ENCODE measurements around the gene E2F1.

The E2F1 gene

DNA sequence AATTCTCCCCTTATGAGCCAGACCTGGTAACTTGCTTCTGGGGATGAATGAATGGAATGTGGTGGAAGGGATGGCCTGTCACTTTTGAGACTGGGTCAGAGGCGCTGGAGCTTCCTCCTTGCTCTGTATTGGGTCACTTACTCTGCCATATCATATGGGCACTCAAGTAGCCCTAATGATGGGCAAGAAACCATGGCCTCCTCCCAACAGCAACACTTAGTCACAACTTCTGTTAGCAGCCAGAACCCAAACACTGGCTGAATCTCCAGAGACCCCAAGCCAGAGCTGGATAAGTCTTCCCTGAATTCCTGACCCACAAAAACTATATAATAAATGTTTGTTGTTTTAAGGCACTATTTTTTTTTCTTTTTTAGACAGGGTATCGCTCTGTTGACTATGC, 5.5 kb downstream of the E2F1 start:
- TF ChIP-seq, protein P1, sequence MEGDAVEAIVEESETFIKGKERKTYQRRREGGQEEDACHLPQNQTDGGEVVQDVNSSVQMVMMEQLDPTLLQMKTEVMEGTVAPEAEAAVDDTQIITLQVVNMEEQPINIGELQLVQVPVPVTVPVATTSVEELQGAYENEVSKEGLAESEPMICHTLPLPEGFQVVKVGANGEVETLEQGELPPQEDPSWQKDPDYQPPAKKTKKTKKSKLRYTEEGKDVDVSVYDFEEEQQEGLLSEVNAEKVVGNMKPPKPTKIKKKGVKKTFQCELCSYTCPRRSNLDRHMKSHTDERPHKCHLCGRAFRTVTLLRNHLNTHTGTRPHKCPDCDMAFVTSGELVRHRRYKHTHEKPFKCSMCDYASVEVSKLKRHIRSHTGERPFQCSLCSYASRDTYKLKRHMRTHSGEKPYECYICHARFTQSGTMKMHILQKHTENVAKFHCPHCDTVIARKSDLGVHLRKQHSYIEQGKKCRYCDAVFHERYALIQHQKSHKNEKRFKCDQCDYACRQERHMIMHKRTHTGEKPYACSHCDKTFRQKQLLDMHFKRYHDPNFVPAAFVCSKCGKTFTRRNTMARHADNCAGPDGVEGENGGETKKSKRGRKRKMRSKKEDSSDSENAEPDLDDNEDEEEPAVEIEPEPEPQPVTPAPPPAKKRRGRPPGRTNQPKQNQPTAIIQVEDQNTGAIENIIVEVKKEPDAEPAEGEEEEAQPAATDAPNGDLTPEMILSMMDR (IDR thresholded peaks at IDR 0.05; ENCODE audit: low read depth, low read length): no peak
- no peak overlapping the region for H3K4me3 ChIP-seq (replicated peaks in 1 of 2; ENCODE audit: low read depth in 2 of 2, low read length in 2 of 2)

DNA sequence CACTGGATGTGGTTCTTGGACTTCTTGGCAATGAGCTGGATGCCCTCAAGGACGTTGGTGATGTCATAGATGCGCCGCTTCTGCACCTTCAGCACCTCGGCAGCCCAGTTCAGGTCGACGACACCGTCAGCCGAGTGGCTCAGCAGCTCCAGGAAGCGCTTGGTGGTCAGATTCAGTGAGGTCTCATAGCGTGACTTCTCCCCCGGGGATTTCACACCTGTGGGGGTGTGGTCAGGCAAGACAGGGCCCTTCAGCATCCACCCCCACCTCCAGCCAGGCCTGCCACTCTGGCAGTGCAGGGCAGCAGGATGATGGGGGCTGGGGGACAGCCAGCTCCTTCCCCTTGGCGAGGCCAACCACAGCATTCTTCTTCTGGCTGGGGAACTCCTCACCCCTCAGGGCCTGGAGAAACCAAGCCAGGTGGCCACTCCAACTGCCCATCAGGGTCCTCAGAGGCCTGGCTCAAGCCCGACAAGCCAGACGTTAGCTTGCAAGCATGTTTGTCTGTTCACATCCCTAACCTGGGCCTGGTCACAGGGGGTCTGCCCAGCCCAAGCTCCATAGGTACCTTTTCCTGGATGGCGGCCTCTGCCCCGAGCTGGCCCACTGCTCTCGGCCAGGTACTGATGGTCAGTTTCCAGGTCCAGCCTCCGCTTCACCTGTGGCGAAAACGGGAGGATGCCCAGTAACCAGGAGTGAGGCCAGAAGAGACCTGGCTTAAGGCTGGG, 6.3 kb downstream of the E2F1 start:
- H3K4me3 ChIP-seq (replicated peaks in 1 of 2; ENCODE audit: low read depth in 2 of 2, low read length in 2 of 2): no peak overlapping the region
- no peak for DNase-seq (ENCODE audit: low read depth in 2 of 2)
- TF ChIP-seq, protein P1 (IDR thresholded peaks at IDR 0.05; ENCODE audit: low read depth, low read length): no peak

More for the DNA sequence above, 5.5 kb downstream of the E2F1 start:
- DNase-seq (ENCODE audit: low read depth in 2 of 2): peak; percentile 60 to 67

DNA sequence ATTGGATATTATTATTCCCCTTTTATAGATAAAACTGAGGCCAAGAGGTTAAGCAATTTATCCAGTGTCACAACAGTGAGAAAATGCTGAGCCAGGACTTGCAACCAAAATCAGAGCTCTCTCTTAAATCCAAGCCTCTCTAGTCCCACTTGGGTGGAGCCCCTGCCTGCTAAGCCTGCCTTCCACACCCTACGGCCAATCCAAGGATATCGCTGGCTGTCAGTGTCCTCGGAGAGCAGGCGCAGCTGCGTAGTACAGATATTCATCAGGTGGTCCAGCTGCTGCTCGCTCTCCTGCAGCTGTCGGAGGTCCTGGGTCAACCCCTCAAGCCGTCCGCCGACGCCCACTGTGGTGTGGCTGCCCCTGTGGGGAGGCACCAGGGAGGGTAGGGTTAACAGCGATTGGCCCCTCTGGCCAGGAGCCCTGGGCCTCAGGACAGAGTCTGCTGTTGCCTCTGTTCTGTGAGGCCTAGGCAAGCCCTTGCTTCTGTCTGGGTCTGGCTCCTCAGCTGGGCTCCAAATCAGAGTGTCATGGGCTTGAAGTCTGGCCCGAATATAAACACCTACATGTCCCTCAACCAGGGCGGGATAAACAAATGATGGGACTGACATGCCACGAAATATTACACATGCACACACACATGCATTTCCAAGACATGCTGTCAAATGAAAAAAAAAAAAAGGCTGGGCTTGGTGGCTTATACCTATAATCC, 8.0 kb downstream of the E2F1 start:
- TF ChIP-seq, protein P1 (IDR thresholded peaks at IDR 0.05; ENCODE audit: low read depth, low read length): no peak
- no peak overlapping the region for H3K4me3 ChIP-seq (replicated peaks in 1 of 2; ENCODE audit: low read depth in 2 of 2, low read length in 2 of 2)
- DNase-seq (ENCODE audit: low read depth in 2 of 2): no peak

DNA sequence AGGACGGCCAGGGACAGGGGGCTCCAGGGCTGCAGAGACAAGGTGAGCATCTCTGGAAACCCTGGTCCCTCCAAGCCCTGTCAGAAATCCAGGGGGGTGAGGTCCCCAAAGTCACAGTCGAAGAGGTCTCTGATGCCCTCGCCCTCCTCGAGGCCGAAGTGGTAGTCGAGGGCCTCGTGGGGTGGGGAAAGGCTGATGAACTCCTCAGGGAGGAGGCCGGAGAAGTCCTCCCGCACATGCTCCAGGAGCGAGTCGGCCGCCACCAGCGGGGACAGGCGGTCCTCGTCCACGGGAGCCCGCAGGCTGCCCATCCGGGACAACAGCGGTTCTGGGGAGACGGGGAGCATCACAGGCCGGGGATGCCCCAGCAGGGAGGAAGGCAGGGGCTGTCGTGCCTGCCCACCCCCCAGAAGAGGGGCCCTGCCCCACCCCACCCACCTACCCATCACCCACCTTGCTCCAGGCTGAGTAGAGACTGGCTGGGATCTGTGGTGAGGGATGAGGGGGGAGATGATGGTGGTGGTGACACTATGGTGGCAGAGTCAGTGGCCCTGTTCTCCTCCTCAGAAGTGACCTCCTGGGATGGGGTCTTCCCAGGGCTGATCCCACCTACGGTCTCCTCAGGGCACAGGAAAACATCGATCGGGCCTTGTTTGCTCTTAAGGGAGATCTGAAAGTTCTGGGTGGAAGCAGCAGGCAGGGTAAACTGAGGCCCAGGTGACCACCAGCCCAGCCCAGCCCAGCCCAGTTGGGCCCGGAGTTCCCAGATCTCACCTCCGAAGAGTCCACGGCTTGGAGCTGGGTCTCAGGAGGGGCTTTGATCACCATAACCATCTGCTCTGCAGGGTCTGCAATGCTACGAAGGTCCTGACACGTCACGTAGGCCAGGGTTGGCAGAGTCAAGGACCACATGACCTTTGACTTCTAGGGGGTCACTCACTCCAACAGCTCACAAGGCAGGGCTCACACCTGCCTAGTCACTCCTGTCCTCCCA, 9.2 kb downstream of the E2F1 start:
- TF ChIP-seq, protein P1 (IDR thresholded peaks at IDR 0.05; ENCODE audit: low read depth, low read length): no peak
- no peak for DNase-seq (ENCODE audit: low read depth in 2 of 2)
- no peak overlapping the region for H3K4me3 ChIP-seq (replicated peaks in 1 of 2; ENCODE audit: low read depth in 2 of 2, low read length in 2 of 2)

DNA sequence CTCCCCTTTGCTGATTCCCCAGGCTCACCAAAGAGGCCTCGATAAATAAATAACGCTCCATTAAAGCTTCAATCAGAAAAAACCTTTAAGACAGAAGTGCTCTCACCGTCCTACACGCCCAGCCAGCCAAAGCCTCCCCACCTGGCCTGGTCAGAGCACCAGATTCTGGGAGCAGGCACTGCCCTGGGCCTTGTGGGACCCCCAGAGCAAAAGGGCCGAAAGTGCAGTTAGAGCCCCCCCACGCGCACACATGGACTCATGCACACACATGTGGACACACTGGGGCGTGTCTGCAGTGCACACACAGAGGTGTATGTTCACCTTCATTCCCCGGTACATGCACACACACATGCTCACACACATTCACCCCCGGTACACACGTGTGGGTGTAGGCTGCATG, 10.1 kb downstream of the E2F1 start:
- no peak overlapping the region for H3K4me3 ChIP-seq (replicated peaks in 1 of 2; ENCODE audit: low read depth in 2 of 2, low read length in 2 of 2)
- DNase-seq (ENCODE audit: low read depth in 2 of 2): no peak
- TF ChIP-seq, protein P1 (IDR thresholded peaks at IDR 0.05; ENCODE audit: low read depth, low read length): no peak

DNA sequence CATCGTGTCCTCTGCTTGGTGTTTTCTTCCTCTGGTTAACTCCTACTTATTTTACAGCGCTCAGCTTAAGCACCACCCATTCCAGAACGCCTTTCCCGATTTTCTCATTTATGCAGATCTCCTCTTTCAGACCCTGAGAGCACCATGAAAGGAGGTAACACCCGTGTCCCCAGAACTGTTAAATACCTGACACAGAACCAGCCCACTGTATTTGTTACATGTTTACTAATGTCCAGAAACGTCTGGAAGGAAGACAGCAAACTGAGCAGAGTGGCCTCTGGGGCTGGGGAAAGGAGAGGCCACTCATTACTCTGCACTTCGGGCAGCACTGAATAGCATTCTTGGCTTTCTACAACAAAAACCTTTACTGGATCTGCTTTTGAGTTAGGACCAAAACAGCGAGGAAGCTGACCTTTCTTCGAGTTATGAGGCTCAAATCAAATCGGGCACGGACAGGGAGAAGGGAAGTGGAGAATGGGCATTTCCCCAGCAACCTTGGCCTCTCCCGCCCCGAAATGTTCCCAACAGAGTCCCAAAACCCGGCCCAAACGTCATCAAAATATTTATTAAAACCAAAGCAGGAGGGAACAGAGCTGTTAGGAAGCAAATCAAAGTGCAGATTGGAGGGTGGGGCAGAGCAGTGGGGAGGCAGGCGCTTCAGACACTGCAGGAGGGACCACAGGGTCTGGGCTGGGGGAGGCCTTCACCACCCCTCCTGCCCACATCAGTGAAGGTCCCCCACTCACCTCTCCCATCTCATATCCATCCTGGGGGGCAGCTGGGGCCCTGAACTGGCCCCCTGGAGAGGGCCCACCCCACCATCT, 10.8 kb downstream of the E2F1 start:
- peak overlapping the region in 1 of 2 donors; percentile 42 for H3K4me3 ChIP-seq (replicated peaks in 1 of 2; ENCODE audit: low read depth in 2 of 2, low read length in 2 of 2)
- DNase-seq (ENCODE audit: low read depth in 2 of 2): peak in 1 of 2 donors; percentile 62
- TF ChIP-seq, protein P1 (IDR thresholded peaks at IDR 0.05; ENCODE audit: low read depth, low read length): no peak
